Fibroblast of skin of abdomen (primary cell): ENCODE data around the gene ZMYND15.

ENCODE experiments used
- DNase-seq: peaks from one replicate; pipeline ENCODE4 v3.0.0-alpha.2; 2013

The ZMYND15 gene

GRCh38 chr17:4744999-4745969 lies 5.7 kb downstream of the ZMYND15 start:
- DNase-seq: no peak

GRCh38 chr17:4747847-4748246 lies 8.2 kb downstream of the ZMYND15 start:
- DNase-seq: no peak

- no peak for DNase-seq
These were observed 9.1 kb downstream of the ZMYND15 start for GRCh38 chr17:4748686-4749085.

- no peak for DNase-seq
These were observed 11.0 kb downstream of the ZMYND15 start for GRCh38 chr17:4750606-4751005.

- DNase-seq: no peak
These were observed 12.3 kb downstream of the ZMYND15 start for GRCh38 chr17:4751932-4752331.

- DNase-seq: no peak
These were observed 13.8 kb downstream of the ZMYND15 start for GRCh38 chr17:4753392-4753791.

- no peak for DNase-seq
These were observed 20.2 kb downstream of the ZMYND15 start for GRCh38 chr17:4759776-4760236.

GRCh38 chr17:4764595-4764994 lies 25.0 kb downstream of the ZMYND15 start:
- no peak for DNase-seq

- DNase-seq: no peak
These were observed 26.6 kb downstream of the ZMYND15 start for GRCh38 chr17:4766201-4766600.

- DNase-seq: no peak
These were observed 27.1 kb downstream of the ZMYND15 start for GRCh38 chr17:4766723-4767122.

GRCh38 chr17:4768298-4768697 lies 28.7 kb downstream of the ZMYND15 start:
- DNase-seq: no peak

- no peak for DNase-seq
These were observed 30.0 kb downstream of the ZMYND15 start for GRCh38 chr17:4769628-4770027.

- DNase-seq: no peak
These were observed 32.0 kb downstream of the ZMYND15 start, which contains the start of gene TM4SF5 for GRCh38 chr17:4771519-4772234. TM4SF5 (plus strand) TSS chr17:4771886; CDS start chr17:4771923, 37 bp downstream.

- no peak for DNase-seq
These were observed 32.6 kb downstream of the ZMYND15 start for GRCh38 chr17:4772235-4772613.

GRCh38 chr17:4777969-4778760 lies 38.5 kb downstream of the ZMYND15 start:
- DNase-seq: no peak

- DNase-seq: no peak
These were observed 40.8 kb downstream of the ZMYND15 start for GRCh38 chr17:4780325-4780955.

- no peak for DNase-seq
These were observed 43.0 kb downstream of the ZMYND15 start for GRCh38 chr17:4782652-4783051.

- DNase-seq: no peak
These were observed 45.9 kb downstream of the ZMYND15 start for GRCh38 chr17:4785311-4786105.

- peak; percentile 18 for DNase-seq
These were observed 46.5 kb downstream of the ZMYND15 start, which contains the start of gene VMO1 for GRCh38 chr17:4786106-4786511. VMO1 (minus strand) TSS chr17:4786364; CDS start chr17:4786352, 12 bp downstream.

GRCh38 chr17:4786516-4786915 lies 46.9 kb downstream of the ZMYND15 start:
- no peak for DNase-seq

- no peak for DNase-seq
These were observed 48.6 kb downstream of the ZMYND15 start for GRCh38 chr17:4788159-4788806.
